GM23338 (cell line): Measurements from ENCODE around the gene GPRASP1. TPM values are rescaled to one million over a fixed set of nuclear protein-coding genes. Genes with fewer than 3 reads are reported as not detected.

ENCODE experiments used
- ATAC-seq: fragments of 200-7000 bp; cut with Tn5 transposase; 3 replicates; pipeline ENCODE4 v1.9.1; 2020
- DNase-seq: peaks from one replicate; pipeline ENCODE4 v3.0.0-alpha.2; 2015; ENCODE audit warnings: low spot score
- H2AFZ ChIP-seq: fragments of 200-600 bp; sonication (generic); 2 replicates; pipeline ENCODE4 v1.8.0; 2016; ENCODE audit warnings: antibody characterized with exemption, mild to moderate bottlenecking, moderate library complexity
- H3F3A ChIP-seq: fragments of 200-600 bp; sonication (generic); replicated peaks from 2 replicates; pipeline ENCODE4 v1.8.0; 2017; ENCODE audit warnings: antibody characterized with exemption, mixed run types, low read depth
- H3K27ac ChIP-seq: fragments of 200-600 bp; sonication (generic); 2 replicates; pipeline ENCODE4 v1.6.1; 2016; ENCODE audit warnings: low read depth
- H3K27me3 ChIP-seq: fragments of 200-600 bp; sonication (generic); 2 replicates; pipeline ENCODE4 v1.8.0; 2016; ENCODE audit warnings: mild to moderate bottlenecking, mixed run types, moderate library complexity; ENCODE audit not compliant: insufficient read depth
- H3K36me3 ChIP-seq: fragments of 200-600 bp; sonication (generic); 2 replicates; pipeline ENCODE4 v1.8.0; 2016; ENCODE audit warnings: mild to moderate bottlenecking; ENCODE audit not compliant: insufficient read depth
- H3K4me1 ChIP-seq: fragments of 200-600 bp; sonication (generic); 2 replicates; pipeline ENCODE4 v1.8.0; 2016; ENCODE audit warnings: mild to moderate bottlenecking, moderate library complexity; ENCODE audit not compliant: insufficient read depth
- H3K4me2 ChIP-seq: fragments of 200-600 bp; sonication (generic); 2 replicates; pipeline ENCODE4 v1.7.1; 2017; ENCODE audit warnings: mixed run types
- H3K4me3 ChIP-seq: fragments of 200-600 bp; sonication (generic); 2 replicates; pipeline ENCODE4 v1.6.1; 2016; ENCODE audit warnings: mixed run types
- H3K79me2 ChIP-seq: fragments of 200-600 bp; sonication (generic); replicated peaks from 2 replicates; pipeline ENCODE4 v1.8.0; 2017; ENCODE audit warnings: mild to moderate bottlenecking; ENCODE audit not compliant: insufficient read depth
- H3K9me2 ChIP-seq: fragments of 200-600 bp; sonication (generic); 2 replicates; pipeline ENCODE4 v1.8.0; 2017; ENCODE audit not compliant: insufficient read depth
- H4K20me1 ChIP-seq: fragments of 200-600 bp; sonication (generic); replicated peaks from 2 replicates; pipeline ENCODE4 v1.8.0; 2017; ENCODE audit warnings: mild to moderate bottlenecking; ENCODE audit not compliant: insufficient read depth
- H3K27ac Mint-ChIP-seq: 2 replicates; pipeline ENCODE4 v1.8.0; 2020; ENCODE audit warnings: inconsistent platforms, mild to moderate bottlenecking, moderate library complexity, mixed read lengths
- H3K27me3 Mint-ChIP-seq: 3 replicates; pipeline ENCODE4 v1.8.0; 2022; ENCODE audit warnings: low read depth, mild to moderate bottlenecking, moderate library complexity, mixed read lengths, inconsistent platforms; ENCODE audit not compliant: insufficient read depth, poor library complexity
- H3K36me3 Mint-ChIP-seq: 3 replicates; pipeline ENCODE4 v1.8.0; 2021; ENCODE audit warnings: low read depth, mild to moderate bottlenecking, inconsistent platforms, moderate library complexity, mixed read lengths
- H3K4me1 Mint-ChIP-seq: 3 replicates; pipeline ENCODE4 v1.8.0; 2020; ENCODE audit warnings: mild to moderate bottlenecking, inconsistent platforms, mixed read lengths
- H3K4me3 Mint-ChIP-seq: 3 replicates; pipeline ENCODE4 v1.8.0; 2021; ENCODE audit warnings: moderate library complexity, mild to moderate bottlenecking, inconsistent platforms, mixed read lengths
- H3K9me3 Mint-ChIP-seq: 3 replicates; pipeline ENCODE4 v1.8.0; 2020; ENCODE audit warnings: moderate library complexity, mild to moderate bottlenecking, inconsistent platforms, mixed read lengths
- CREB1 ChIP-seq: fragments of 250-450 bp; sonication (Bioruptor Pico); IDR thresholded peaks from 2 replicates; pipeline ENCODE4 v1.5.0; 2020; ENCODE audit warnings: low read depth, mild to moderate bottlenecking, moderate library complexity
- EZH2 ChIP-seq: fragments of 200-600 bp; sonication (generic); IDR thresholded peaks from one replicate; pipeline ENCODE4 v1.8.0; 2017; ENCODE audit warnings: antibody characterized with exemption, mild to moderate bottlenecking, low read depth; ENCODE audit not compliant: unreplicated experiment
- EZH2phosphoT487 ChIP-seq: fragments of 200-600 bp; sonication (generic); IDR thresholded peaks from one replicate; pipeline ENCODE4 v1.8.1; 2018; ENCODE audit warnings: antibody characterized with exemption; ENCODE audit not compliant: unreplicated experiment
- JUNB ChIP-seq: IDR thresholded peaks from one replicate; pipeline ENCODE4 v1.6.1; 2016; ENCODE audit warnings: antibody characterized with exemption; ENCODE audit not compliant: unreplicated experiment
- STAT1 ChIP-seq: IDR thresholded peaks from one replicate; pipeline ENCODE4 v1.6.1; 2016; ENCODE audit warnings: antibody characterized with exemption; ENCODE audit not compliant: unreplicated experiment
- ZNF114 ChIP-seq: fragments of 250-450 bp; sonication (Bioruptor Pico); IDR thresholded peaks from 2 replicates; pipeline ENCODE4 v1.5.0; 2020; ENCODE audit warnings: mild to moderate bottlenecking, moderate library complexity
- ZNF331 ChIP-seq: fragments of 250-450 bp; sonication (Bioruptor Pico); IDR thresholded peaks from 2 replicates; pipeline ENCODE4 v1.5.0; 2020; ENCODE audit warnings: low read depth, mild to moderate bottlenecking, moderate library complexity
- polyA plus RNA-seq: library from polyadenylated mRNA; unstranded; fragments of >200 nt; fragmentation: Nextera tagmentation; extraction: Ambion mirVana; gene quantifications from 2 replicates; pipeline ENCODE4 v1.2.1, GENCODE V29; 2016
- total RNA-seq: library from RNA; depleted of rRNA; stranded (reverse); fragments of >200 nt; shearing (Covaris generic); gene quantifications from 2 replicates; pipeline ENCODE4 v1.2.3, GENCODE V29; 2014
- TF ChIP-seq, protein P1 (sequence below), 2 experiments: fragments of 200-600 bp in 1 of 2; sonication (generic) in 1 of 2; conservative IDR thresholded peaks; 2 replicates each; pipeline versions ENCODE4 v1.5.1 to v1.6.1; 2016 to 2017; ENCODE audit warnings: antibody characterized with exemption in 2 of 2, low read depth in 2 of 2, mild to moderate bottlenecking in 2 of 2, moderate library complexity in 1 of 2
- TF ChIP-seq, protein P2 (sequence below): IDR thresholded peaks from one replicate; pipeline ENCODE4 v1.6.1; 2018; ENCODE audit warnings: antibody characterized with exemption; ENCODE audit not compliant: unreplicated experiment
- TF ChIP-seq, protein P3 (sequence below): fragments of 250-450 bp; sonication (Bioruptor Pico); IDR thresholded peaks from 2 replicates; pipeline ENCODE4 v1.5.0; 2020; ENCODE audit warnings: mild to moderate bottlenecking, moderate library complexity

Gene GPRASP1
- total and polyA plus RNA-seq, 2 experiments from 2014 or later = 0.45 to 1.9 TPM

DNA sequence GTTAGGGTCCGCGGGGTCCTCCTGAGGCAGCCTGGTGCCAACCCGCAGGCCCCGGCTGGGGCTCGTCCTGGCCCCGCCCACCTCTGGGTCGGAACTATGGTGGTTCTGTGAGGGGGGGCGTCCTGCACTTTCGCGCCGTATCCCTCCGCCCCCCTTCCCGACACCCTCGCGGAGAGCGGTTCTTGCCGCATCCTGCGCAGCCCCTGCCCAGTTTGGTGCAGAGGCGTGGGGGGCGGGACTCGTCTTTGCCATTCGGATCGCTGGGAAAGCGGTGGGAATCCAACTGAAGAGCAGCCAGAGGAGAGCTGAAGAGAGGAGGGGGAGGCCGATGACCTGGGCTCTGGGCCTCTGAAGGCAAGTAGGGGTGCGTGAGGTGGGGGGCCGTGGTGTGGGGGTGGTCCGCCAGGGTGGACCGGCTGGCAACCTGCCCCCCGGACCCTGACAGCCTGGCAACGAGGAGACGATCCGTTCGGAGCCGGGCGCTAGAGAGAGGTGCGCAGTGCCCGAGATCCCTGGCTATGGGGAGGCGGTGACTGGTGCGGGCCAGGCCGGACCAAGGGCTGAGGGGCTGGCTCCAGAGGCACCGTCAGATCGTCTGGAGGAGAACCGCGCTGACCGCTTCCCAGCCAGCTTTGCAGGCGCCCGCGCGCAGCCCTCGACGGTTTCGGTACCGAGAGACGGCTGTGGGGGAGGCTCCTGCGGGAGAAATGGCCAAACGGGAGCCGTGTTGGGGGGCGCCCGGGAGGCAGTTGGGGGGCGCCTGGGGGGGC, at the start of gene GPRASP1 (continued):
- TF ChIP-seq CREB1 (CRISPR knock-in tag) = no peak
- TF ChIP-seq, protein P1, sequence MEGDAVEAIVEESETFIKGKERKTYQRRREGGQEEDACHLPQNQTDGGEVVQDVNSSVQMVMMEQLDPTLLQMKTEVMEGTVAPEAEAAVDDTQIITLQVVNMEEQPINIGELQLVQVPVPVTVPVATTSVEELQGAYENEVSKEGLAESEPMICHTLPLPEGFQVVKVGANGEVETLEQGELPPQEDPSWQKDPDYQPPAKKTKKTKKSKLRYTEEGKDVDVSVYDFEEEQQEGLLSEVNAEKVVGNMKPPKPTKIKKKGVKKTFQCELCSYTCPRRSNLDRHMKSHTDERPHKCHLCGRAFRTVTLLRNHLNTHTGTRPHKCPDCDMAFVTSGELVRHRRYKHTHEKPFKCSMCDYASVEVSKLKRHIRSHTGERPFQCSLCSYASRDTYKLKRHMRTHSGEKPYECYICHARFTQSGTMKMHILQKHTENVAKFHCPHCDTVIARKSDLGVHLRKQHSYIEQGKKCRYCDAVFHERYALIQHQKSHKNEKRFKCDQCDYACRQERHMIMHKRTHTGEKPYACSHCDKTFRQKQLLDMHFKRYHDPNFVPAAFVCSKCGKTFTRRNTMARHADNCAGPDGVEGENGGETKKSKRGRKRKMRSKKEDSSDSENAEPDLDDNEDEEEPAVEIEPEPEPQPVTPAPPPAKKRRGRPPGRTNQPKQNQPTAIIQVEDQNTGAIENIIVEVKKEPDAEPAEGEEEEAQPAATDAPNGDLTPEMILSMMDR (conservative IDR thresholded peaks at IDR 0.05; ENCODE audit: low read depth in 2 of 2) = no peak

DNA sequence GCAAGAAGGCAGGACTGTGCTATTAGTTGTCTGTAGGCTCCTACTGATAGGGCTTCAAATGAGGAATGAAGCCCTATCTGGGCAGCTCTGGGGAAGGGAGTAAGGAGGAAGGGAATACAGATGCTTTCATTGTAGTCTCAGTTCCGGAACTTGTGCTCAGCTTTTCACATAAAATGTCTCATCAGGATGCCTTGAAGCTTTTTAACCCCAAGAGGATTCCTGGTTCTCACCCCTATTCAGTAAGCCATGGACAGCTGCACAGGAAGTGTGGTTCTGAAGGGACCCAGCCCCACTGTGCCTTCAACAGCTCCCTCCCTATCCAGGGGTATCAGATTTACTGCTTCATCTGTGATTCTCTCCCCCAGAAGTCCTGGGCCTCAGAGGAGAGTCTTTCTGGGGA, 47.0 kb upstream of the GPRASP1 start:
- H3K9me2 ChIP-seq = no peaks in the 10 kb centered on the region
- no peaks in the 10 kb centered on the region for H3K27me3 ChIP-seq
- no peak overlapping the region for H3K27ac Mint-ChIP-seq
- no peak overlapping the region for H3K4me3 Mint-ChIP-seq
- peaks cover 15% of the 10 kb centered on the region for H3K79me2 ChIP-seq
- H3K4me2 ChIP-seq = no peak overlapping the region
- DNase-seq = no peak
- no peaks in the 10 kb centered on the region for H3K36me3 ChIP-seq
- H3K36me3 Mint-ChIP-seq = peaks cover 21% of the 10 kb centered on the region
- H2AFZ ChIP-seq = no peak overlapping the region
- H3K27ac ChIP-seq = no peak overlapping the region
- H3F3A ChIP-seq = no peaks in the 10 kb centered on the region
- H4K20me1 ChIP-seq = no peaks in the 10 kb centered on the region
- ATAC-seq = no peak
- H3K4me3 ChIP-seq = no peak overlapping the region
- no peaks in the 10 kb centered on the region for H3K4me1 ChIP-seq
- H3K9me3 Mint-ChIP-seq = no peaks in the 10 kb centered on the region
- no peaks in the 10 kb centered on the region for H3K27me3 Mint-ChIP-seq
- peaks cover 8% of the 10 kb centered on the region; the same call in 2 of the 3 replicates for H3K4me1 Mint-ChIP-seq
- TF ChIP-seq, protein P2, sequence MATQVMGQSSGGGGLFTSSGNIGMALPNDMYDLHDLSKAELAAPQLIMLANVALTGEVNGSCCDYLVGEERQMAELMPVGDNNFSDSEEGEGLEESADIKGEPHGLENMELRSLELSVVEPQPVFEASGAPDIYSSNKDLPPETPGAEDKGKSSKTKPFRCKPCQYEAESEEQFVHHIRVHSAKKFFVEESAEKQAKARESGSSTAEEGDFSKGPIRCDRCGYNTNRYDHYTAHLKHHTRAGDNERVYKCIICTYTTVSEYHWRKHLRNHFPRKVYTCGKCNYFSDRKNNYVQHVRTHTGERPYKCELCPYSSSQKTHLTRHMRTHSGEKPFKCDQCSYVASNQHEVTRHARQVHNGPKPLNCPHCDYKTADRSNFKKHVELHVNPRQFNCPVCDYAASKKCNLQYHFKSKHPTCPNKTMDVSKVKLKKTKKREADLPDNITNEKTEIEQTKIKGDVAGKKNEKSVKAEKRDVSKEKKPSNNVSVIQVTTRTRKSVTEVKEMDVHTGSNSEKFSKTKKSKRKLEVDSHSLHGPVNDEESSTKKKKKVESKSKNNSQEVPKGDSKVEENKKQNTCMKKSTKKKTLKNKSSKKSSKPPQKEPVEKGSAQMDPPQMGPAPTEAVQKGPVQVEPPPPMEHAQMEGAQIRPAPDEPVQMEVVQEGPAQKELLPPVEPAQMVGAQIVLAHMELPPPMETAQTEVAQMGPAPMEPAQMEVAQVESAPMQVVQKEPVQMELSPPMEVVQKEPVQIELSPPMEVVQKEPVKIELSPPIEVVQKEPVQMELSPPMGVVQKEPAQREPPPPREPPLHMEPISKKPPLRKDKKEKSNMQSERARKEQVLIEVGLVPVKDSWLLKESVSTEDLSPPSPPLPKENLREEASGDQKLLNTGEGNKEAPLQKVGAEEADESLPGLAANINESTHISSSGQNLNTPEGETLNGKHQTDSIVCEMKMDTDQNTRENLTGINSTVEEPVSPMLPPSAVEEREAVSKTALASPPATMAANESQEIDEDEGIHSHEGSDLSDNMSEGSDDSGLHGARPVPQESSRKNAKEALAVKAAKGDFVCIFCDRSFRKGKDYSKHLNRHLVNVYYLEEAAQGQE = no peak
- TF ChIP-seq JUNB (no peak), ZNF114 (CRISPR knock-in tag) (no peak), EZH2phosphoT487 (no peak), EZH2 (no peak), CREB1 (CRISPR knock-in tag) (no peak), ZNF331 (CRISPR knock-in tag) (no peak), STAT1 (no peak)
- TF ChIP-seq, protein P1 (conservative IDR thresholded peaks at IDR 0.05; ENCODE audit: low read depth in 2 of 2) = no peak
- TF ChIP-seq, protein P3, sequence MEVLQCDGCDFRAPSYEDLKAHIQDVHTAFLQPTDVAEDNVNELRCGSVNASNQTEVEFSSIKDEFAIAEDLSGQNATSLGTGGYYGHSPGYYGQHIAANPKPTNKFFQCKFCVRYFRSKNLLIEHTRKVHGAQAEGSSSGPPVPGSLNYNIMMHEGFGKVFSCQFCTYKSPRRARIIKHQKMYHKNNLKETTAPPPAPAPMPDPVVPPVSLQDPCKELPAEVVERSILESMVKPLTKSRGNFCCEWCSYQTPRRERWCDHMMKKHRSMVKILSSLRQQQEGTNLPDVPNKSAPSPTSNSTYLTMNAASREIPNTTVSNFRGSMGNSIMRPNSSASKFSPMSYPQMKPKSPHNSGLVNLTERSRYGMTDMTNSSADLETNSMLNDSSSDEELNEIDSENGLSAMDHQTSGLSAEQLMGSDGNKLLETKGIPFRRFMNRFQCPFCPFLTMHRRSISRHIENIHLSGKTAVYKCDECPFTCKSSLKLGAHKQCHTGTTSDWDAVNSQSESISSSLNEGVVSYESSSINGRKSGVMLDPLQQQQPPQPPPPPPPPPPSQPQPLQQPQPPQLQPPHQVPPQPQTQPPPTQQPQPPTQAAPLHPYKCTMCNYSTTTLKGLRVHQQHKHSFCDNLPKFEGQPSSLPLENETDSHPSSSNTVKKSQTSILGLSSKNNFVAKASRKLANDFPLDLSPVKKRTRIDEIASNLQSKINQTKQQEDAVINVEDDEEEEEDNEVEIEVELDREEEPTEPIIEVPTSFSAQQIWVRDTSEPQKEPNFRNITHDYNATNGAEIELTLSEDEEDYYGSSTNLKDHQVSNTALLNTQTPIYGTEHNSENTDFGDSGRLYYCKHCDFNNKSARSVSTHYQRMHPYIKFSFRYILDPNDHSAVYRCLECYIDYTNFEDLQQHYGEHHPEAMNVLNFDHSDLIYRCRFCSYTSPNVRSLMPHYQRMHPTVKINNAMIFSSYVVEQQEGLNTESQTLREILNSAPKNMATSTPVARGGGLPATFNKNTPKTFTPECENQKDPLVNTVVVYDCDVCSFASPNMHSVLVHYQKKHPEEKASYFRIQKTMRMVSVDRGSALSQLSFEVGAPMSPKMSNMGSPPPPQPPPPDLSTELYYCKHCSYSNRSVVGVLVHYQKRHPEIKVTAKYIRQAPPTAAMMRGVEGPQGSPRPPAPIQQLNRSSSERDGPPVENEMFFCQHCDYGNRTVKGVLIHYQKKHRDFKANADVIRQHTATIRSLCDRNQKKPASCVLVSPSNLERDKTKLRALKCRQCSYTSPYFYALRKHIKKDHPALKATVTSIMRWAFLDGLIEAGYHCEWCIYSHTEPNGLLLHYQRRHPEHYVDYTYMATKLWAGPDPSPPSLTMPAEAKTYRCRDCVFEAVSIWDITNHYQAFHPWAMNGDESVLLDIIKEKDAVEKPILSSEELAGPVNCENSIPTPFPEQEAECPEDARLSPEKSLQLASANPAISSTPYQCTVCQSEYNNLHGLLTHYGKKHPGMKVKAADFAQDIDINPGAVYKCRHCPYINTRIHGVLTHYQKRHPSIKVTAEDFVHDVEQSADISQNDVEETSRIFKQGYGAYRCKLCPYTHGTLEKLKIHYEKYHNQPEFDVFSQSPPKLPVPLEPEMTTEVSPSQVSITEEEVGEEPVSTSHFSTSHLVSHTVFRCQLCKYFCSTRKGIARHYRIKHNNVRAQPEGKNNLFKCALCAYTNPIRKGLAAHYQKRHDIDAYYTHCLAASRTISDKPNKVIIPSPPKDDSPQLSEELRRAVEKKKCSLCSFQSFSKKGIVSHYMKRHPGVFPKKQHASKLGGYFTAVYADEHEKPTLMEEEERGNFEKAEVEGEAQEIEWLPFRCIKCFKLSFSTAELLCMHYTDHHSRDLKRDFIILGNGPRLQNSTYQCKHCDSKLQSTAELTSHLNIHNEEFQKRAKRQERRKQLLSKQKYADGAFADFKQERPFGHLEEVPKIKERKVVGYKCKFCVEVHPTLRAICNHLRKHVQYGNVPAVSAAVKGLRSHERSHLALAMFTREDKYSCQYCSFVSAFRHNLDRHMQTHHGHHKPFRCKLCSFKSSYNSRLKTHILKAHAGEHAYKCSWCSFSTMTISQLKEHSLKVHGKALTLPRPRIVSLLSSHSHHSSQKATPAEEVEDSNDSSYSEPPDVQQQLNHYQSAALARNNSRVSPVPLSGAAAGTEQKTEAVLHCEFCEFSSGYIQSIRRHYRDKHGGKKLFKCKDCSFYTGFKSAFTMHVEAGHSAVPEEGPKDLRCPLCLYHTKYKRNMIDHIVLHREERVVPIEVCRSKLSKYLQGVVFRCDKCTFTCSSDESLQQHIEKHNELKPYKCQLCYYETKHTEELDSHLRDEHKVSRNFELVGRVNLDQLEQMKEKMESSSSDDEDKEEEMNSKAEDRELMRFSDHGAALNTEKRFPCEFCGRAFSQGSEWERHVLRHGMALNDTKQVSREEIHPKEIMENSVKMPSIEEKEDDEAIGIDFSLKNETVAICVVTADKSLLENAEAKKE (CRISPR knock-in tag) = no peak
